ENCODE results near the gene ALG8.

DNA sequence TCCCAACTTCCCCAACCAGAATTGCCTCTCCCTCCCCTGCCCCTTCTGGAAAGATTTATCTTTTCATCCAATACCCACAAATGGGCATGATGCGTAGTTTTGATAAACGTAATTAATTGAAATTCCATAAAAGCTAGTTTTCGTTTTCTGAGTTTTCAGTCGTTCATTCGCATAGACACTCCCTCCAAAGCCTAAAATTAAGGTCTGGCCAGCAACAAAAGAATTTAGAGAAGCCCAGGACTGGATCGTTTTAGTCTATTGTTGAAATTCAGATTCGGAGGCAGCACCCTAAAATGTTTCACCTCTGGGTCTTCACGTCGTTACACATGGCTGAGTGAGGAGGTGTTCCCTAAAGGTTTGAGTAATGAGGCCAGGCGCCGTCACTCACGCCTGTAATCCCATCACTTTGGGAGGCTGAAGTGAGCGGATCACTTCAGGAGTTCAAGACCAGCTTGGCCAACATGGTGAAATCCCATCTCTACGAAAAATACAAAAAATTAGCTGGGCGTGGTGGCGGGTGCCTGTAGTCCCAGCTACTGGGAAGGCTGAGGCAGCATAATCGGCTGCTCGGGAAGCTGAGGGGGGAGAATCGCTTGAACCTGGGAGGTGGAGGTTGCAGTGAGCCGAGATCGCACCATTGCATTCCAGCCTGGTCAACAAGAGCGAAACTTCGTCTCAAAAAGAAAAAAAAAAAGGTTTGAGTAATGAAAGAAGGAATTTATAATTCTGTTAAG, 59.2 kb downstream of the ALG8 start:
- TF ChIP-seq POLR2A (IDR thresholded peaks at IDR 0.05; ENCODE audit: low read depth, low read length), result no peak
- no peak for TF ChIP-seq POLR2AphosphoS5 (IDR thresholded peaks at IDR 0.05; ENCODE audit: low read depth, low read length)
- no peak for TF ChIP-seq SPI1 (IDR thresholded peaks at IDR 0.05; ENCODE audit: low read depth, low read length)
- TF ChIP-seq TAF1 (IDR thresholded peaks at IDR 0.05; ENCODE audit: low read depth, low read length), result no peak
- no peak for TF ChIP-seq POU2F2 (IDR thresholded peaks at IDR 0.05; ENCODE audit: low read depth, low read length)
